Measurements from ENCODE around the gene SRRD. TPM values are rescaled to one million over a fixed set of nuclear protein-coding genes. Genes with fewer than 3 reads are reported as not detected.

SRRD gene
- total RNA-seq, 4 donors from 2014 or later = 5.8 to 18.3 (median 14.5) TPM

GRCh38 chr22:26524870-26525269 lies 41.2 kb downstream of the SRRD start:
- no peak for TF ChIP-seq CTCF (IDR thresholded peaks at IDR 0.05; ENCODE audit: low read depth)

- TF ChIP-seq CTCF (IDR thresholded peaks at IDR 0.05; ENCODE audit: low read depth) = no peak
Observed at GRCh38 chr22:26525946-26526564, 42.4 kb downstream of the SRRD start.

- no peak for TF ChIP-seq CTCF (IDR thresholded peaks at IDR 0.05; ENCODE audit: low read depth)
Observed at GRCh38 chr22:26527167-26527566, 43.5 kb downstream of the SRRD start.

- no peak for TF ChIP-seq CTCF (IDR thresholded peaks at IDR 0.05; ENCODE audit: low read depth)
Observed at GRCh38 chr22:26527574-26528465, 44.1 kb downstream of the SRRD start.

GRCh38 chr22:26529345-26529744 lies 45.7 kb downstream of the SRRD start:
- no peak for TF ChIP-seq CTCF (IDR thresholded peaks at IDR 0.05; ENCODE audit: low read depth)

- TF ChIP-seq CTCF (IDR thresholded peaks at IDR 0.05; ENCODE audit: low read depth) = no peak
Observed at GRCh38 chr22:26534171-26534855, 50.6 kb downstream of the SRRD start.

Data from subcutaneous adipose tissue (tissue), 4 donors.